Endothelial cell of umbilical vein (primary cell): ENCODE results near the gene HIF1AN. TPM values are rescaled to one million over a fixed set of nuclear protein-coding genes. Genes with fewer than 3 reads are reported as not detected.

ENCODE experiments used
- BruUV-seq: library from RNA; stranded (reverse); fragments of 400-500 nt; replicated peaks from 2 replicates; lab custom pipeline; 2021; lab: Mats Ljungman, UMichigan
- CTCF ChIA-PET: fragments of 300-600, 350-600 bp; sonication (Branson Sonifier 250); formaldehyde crosslinking; loops from one replicate; lab custom pipeline; 2021; ENCODE audit warnings: antibody characterized with exemption, inconsistent platforms; lab: Charles Lee
- POLR2A ChIA-PET: fragments of 300-600, 350-600 bp; sonication (Branson Sonifier 250); formaldehyde crosslinking; loops from one replicate; lab custom pipeline; 2021; ENCODE audit warnings: antibody characterized with exemption, inconsistent platforms; lab: Charles Lee
- DNase-seq: peaks from one replicate; pipeline ENCODE4 v3.0.0-alpha.2; 2011; ENCODE audit warnings: low read depth, low spot score
- FAIRE-seq: peaks from 2 replicates; lab custom pipeline; 2011; peaks lifted over from hg19 to GRCh38; lab: Jason Lieb, UNC
- H2AFZ ChIP-seq: 2 replicates; pipeline ENCODE4 v1.6.0; 2012; ENCODE audit warnings: low read depth, low read length, control low read depth, inconsistent platforms
- H3K27ac ChIP-seq: 2 replicates; pipeline ENCODE4 v1.5.1; 2011; ENCODE audit warnings: low read depth, mild to moderate bottlenecking, control low read depth, low read length, moderate library complexity; ENCODE audit not compliant: insufficient read depth
- H3K27me3 ChIP-seq, 2 experiments: 2 replicates each; pipeline versions ENCODE4 v1.6.0 to v1.6.1; 2011; ENCODE audit warnings: low read length in 2 of 2, mixed read lengths in 1 of 2; ENCODE audit not compliant: control insufficient read depth in 2 of 2, insufficient read depth in 2 of 2
- H3K36me3 ChIP-seq, 2 experiments: 2 replicates in 1 of 2; 3 replicates in 1 of 2; pipeline ENCODE4 v1.5.1; 2011; ENCODE audit warnings: low read length in 2 of 2, mild to moderate bottlenecking in 1 of 2, moderate library complexity in 1 of 2; ENCODE audit not compliant: control insufficient read depth in 2 of 2, insufficient read depth in 2 of 2; ENCODE audit errors: extremely low read depth in 1 of 2
- H3K4me1 ChIP-seq: 3 replicates; pipeline ENCODE4 v1.5.1; 2011; ENCODE audit warnings: mild to moderate bottlenecking, low read length; ENCODE audit not compliant: control insufficient read depth, insufficient read depth; ENCODE audit errors: extremely low read depth
- H3K4me2 ChIP-seq: 2 replicates; pipeline ENCODE4 v1.6.1; 2011; ENCODE audit warnings: low read length, control low read depth, mixed read lengths; ENCODE audit not compliant: insufficient read depth
- H3K4me3 ChIP-seq, 3 experiments: fragments of 200-600 bp in 1 of 3; sonication (generic), shearing (Covaris generic) in 1 of 3; replicated peaks in 1 of 3; 2 replicates each; pipeline ENCODE4 v1.5.1; 2011 to 2016; ENCODE audit warnings: control low read depth in 3 of 3, low read length in 3 of 3, mild to moderate bottlenecking in 2 of 3, inconsistent platforms in 1 of 3, low read depth in 1 of 3, moderate library complexity in 1 of 3; ENCODE audit not compliant: insufficient read depth in 1 of 3
- H3K79me2 ChIP-seq: 2 replicates; pipeline ENCODE4 v1.6.0; 2012; ENCODE audit warnings: low read length, inconsistent platforms; ENCODE audit not compliant: control insufficient read depth, insufficient read depth
- H3K9ac ChIP-seq: replicated peaks from 2 replicates; pipeline ENCODE3; 2011; ENCODE audit warnings: low read length, control low read depth; ENCODE audit not compliant: insufficient read depth; ENCODE audit errors: extremely low read depth
- H3K9me1 ChIP-seq: replicated peaks from 3 replicates; pipeline ENCODE4 v1.6.0; 2011; ENCODE audit warnings: mild to moderate bottlenecking, low read length; ENCODE audit not compliant: control insufficient read depth, insufficient read depth; ENCODE audit errors: extremely low read depth
- H3K9me3 ChIP-seq: replicated peaks from 2 replicates; pipeline ENCODE4 v1.5.1; 2012; ENCODE audit warnings: low read length, inconsistent platforms; ENCODE audit not compliant: control insufficient read depth, insufficient read depth
- H4K20me1 ChIP-seq: replicated peaks from 2 replicates; pipeline ENCODE3; 2011; ENCODE audit warnings: mild to moderate bottlenecking, low read length; ENCODE audit not compliant: control insufficient read depth, insufficient read depth; ENCODE audit errors: extremely low read depth
- CTCF ChIP-seq, 2 donors: IDR thresholded peaks; 1 replicate in 1 of 2; 2 replicates in 1 of 2; pipeline ENCODE4 v1.5.1; 2011; ENCODE audit warnings: low read length in 2 of 2, mild to moderate bottlenecking in 2 of 2, moderate library complexity in 2 of 2, control low read depth in 1 of 2, inconsistent platforms in 1 of 2, low read depth in 1 of 2; ENCODE audit not compliant: insufficient read depth in 1 of 2; ENCODE audit errors: extremely low read depth in 1 of 2
- EZH2 ChIP-seq: IDR thresholded peaks from 2 replicates; pipeline ENCODE4 v1.6.1; 2012; ENCODE audit warnings: borderline replicate concordance, low read depth, mild to moderate bottlenecking, moderate library complexity, low read length, inconsistent platforms; ENCODE audit not compliant: severe bottlenecking
- FOS ChIP-seq: IDR thresholded peaks from 2 replicates; pipeline ENCODE4 v1.6.1; 2011; ENCODE audit warnings: mild to moderate bottlenecking, low read length, moderate library complexity, borderline replicate concordance; ENCODE audit not compliant: insufficient read depth
- GATA2 ChIP-seq: IDR thresholded peaks from 2 replicates; pipeline ENCODE4 v1.7.0; 2011; ENCODE audit warnings: low read depth, mild to moderate bottlenecking, moderate library complexity, mixed read lengths, low read length; ENCODE audit not compliant: insufficient read length, insufficient read depth
- JUN ChIP-seq: IDR thresholded peaks from 2 replicates; pipeline ENCODE4 v1.6.1; 2011; ENCODE audit warnings: borderline replicate concordance, low read depth; ENCODE audit not compliant: insufficient read length, insufficient read depth
- MAX ChIP-seq: IDR thresholded peaks from 2 replicates; pipeline ENCODE4 v1.6.1; 2011; ENCODE audit not compliant: insufficient read depth, insufficient read length
- MYC ChIP-seq: IDR thresholded peaks from one replicate; pipeline ENCODE4 v1.6.1; 2011; ENCODE audit warnings: mild to moderate bottlenecking, low read depth, low read length
- POLR2A ChIP-seq: IDR thresholded peaks from 2 replicates; pipeline ENCODE4 v1.6.1; 2012; ENCODE audit warnings: low read depth, mild to moderate bottlenecking, control low read depth, low read length
- POLR2AphosphoS5 ChIP-seq: IDR thresholded peaks from 2 replicates; pipeline ENCODE4 v1.6.1; 2012; ENCODE audit warnings: low read depth, mild to moderate bottlenecking, control low read depth, low read length, moderate library complexity; ENCODE audit not compliant: insufficient read depth
- dilution Hi-C: fragments of 300-500 bp; cut with MboI; formaldehyde crosslinking; loops from one replicate; pipeline ENCODE4 v1.15.0; 2019; ENCODE audit warnings: low sequenced_read_pairs; ENCODE audit not compliant: extremely low pct_ligation_motif_present
- intact Hi-C: fragments of 100-400 bp; cut with micrococcal nuclease; formaldehyde crosslinking; loops from one replicate; pipeline ENCODE4 v1.10.0; 2022
- polyA plus RNA-seq, 4 experiments: library from polyadenylated mRNA; depleted of rRNA in 3 of 4; stranded (reverse) in 3 of 4; unstranded in 1 of 4; fragments of >200 nt; gene quantifications; 2 replicates each; pipeline versions ENCODE4 v1.2.1 to v1.2.3, GENCODE V29; 2011 to 2012; ENCODE audit warnings: missing spikeins in 1 of 4
- total RNA-seq: library from RNA; stranded (reverse); gene quantifications from 2 replicates; pipeline ENCODE4 v1.2.3, GENCODE V29; 2021

HIF1AN gene
- total and polyA plus RNA-seq, 2 donors (not counting 3 experiments of a cell fraction or from before 2014, with no cell fraction given) = 7.3 to 34.0 TPM

DNA sequence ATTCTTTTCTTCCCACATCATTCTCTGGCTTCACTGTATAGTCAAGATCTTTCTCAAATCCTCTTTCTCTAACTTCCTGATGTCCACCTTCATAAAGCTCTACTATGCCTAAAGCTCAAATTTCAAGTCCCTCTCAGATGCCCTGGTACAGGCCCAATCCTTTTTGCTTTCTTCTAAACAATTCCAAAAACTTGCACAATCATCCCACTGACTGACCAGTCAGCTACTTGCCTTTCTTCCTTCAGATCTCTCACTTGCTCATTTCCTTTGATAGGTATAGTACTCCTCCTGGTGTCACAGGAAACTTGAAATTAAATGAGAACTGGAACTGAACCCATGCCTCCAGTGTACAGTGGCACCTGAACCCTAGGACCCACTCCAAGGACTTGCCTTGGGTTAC lies 34.3 kb upstream of the HIF1AN start:
- intact Hi-C loops = no loop called here
- H3K27me3 ChIP-seq = no peaks in the 10 kb centered on the region
- H3K4me1 ChIP-seq = no peaks in the 10 kb centered on the region
- no peak overlapping the region for H2AFZ ChIP-seq
- no peaks in the 10 kb centered on the region for H3K9me3 ChIP-seq
- FAIRE-seq (no peak), DNase-seq (no peak)
- CTCF ChIA-PET = interaction anchor here (1.0 to 1.3 kb wide), 3 partner anchors 11 to 18 kb away, joined by 3 to 4 read pairs (median 3); no protein-coding TSS in a partner anchor
- dilution Hi-C loops = no loop called here
- no peak overlapping the region for H3K4me2 ChIP-seq
- no peaks in the 10 kb centered on the region for H4K20me1 ChIP-seq
- TF ChIP-seq FOS (no peak), POLR2A (no peak), EZH2 (no peak), MYC (no peak), JUN (no peak), POLR2AphosphoS5 (no peak), GATA2 (no peak), MAX (no peak), CTCF (IDR thresholded peaks at IDR 0.05; ENCODE audit: extremely low read depth in 1 of 2, insufficient read depth in 1 of 2, low read depth in 1 of 2, low read length in 2 of 2) (no peak)
- H3K27ac ChIP-seq = no peak overlapping the region
- POLR2A ChIA-PET = no interaction called here
- H3K9me1 ChIP-seq = no peaks in the 10 kb centered on the region
- BruUV-seq = no TSS peak
- H3K9ac ChIP-seq = no peak overlapping the region
- no peaks in the 10 kb centered on the region for H3K79me2 ChIP-seq
- peaks cover 0 to 5% of the 10 kb centered on the region in 2 experiments for H3K36me3 ChIP-seq
- no peak overlapping the region for H3K4me3 ChIP-seq
